K562 (cell line): ENCODE measurements around the gene DRD3.

ENCODE experiments used
- ARNT ChIP-seq, 2 experiments: fragments of 450-650 bp; IDR thresholded peaks; 2 replicates each; pipeline ENCODE4 v1.6.1; 2016; ENCODE audit warnings: mild to moderate bottlenecking in 1 of 2
- BRCA1 ChIP-seq, 2 experiments: fragments of 450-650 bp in 1 of 2; sonication (generic) in 1 of 2; formaldehyde crosslinking in 1 of 2; IDR thresholded peaks; 2 replicates each; pipeline versions ENCODE4 v1.5.0 to v1.6.1; 2017 to 2020; ENCODE audit warnings: mild to moderate bottlenecking in 1 of 2, missing genetic modification reagents in 1 of 2
- MLX ChIP-seq, 2 experiments: fragments of 450-650 bp in 1 of 2; sonication (generic) in 1 of 2; formaldehyde crosslinking; conservative IDR thresholded peaks; 2 replicates each; pipeline versions ENCODE4 v1.4.0 to v1.8.1; 2020 to 2022; ENCODE audit warnings: mild to moderate bottlenecking in 1 of 2, missing genetic modification reagents in 1 of 2
- POLR2AphosphoS5 ChIP-seq: IDR thresholded peaks from 2 replicates; pipeline ENCODE4 v1.6.1; 2011; ENCODE audit warnings: mild to moderate bottlenecking, low read depth, low read length, moderate library complexity; ENCODE audit not compliant: control insufficient read depth, insufficient read depth
- SIN3A ChIP-seq, 2 experiments: fragments of 150-350 bp in 1 of 2; IDR thresholded peaks; 2 replicates each; pipeline ENCODE4 v1.6.1; 2011 to 2016; ENCODE audit warnings: borderline replicate concordance in 2 of 2, low read depth in 2 of 2, low read length in 2 of 2, mild to moderate bottlenecking in 2 of 2, moderate library complexity in 2 of 2; ENCODE audit not compliant: control insufficient read depth in 1 of 2
- ZNF239 ChIP-seq: fragments of 250-450 bp; sonication (Bioruptor Pico); IDR thresholded peaks from 2 replicates; pipeline ENCODE4 v1.4.0; 2020; ENCODE audit warnings: mild to moderate bottlenecking
- TF ChIP-seq, protein P1 (sequence below), 3 experiments: IDR thresholded peaks in 2 of 3; conservative IDR thresholded peaks in 1 of 3; 2 replicates each; pipeline ENCODE4 v1.5.1; 2011 to 2012; ENCODE audit warnings: low read length in 3 of 3, mild to moderate bottlenecking in 3 of 3, control low read depth in 2 of 3, improper control_type of control experiment in 1 of 3, inconsistent platforms in 1 of 3, low read depth in 1 of 3, mixed read lengths in 1 of 3, moderate library complexity in 1 of 3; ENCODE audit not compliant: insufficient read depth in 2 of 3

DNA sequence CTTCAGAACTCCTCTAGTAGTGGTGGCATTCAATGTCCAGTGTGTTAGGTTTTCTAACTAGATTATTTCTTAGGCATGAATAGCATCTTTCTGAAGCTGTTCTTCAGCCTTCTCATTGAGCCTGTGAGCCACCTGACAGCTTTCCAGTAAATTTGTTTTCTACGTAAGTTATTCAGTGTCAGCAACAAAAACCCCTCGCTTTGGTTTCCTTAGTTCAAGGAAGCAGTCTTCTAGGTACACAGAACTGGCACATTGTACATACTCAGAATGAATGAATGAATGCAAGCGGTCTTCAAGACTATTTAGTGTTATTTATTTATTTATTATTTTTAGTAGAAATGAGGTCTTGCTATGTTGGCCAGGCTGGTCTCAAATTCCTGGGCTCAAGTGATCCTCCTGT lies 44.9 kb downstream of the DRD3 start:
- no peak for TF ChIP-seq MLX (CRISPR knock-in tag; conservative IDR thresholded peaks at IDR 0.05)
- TF ChIP-seq, protein P1, sequence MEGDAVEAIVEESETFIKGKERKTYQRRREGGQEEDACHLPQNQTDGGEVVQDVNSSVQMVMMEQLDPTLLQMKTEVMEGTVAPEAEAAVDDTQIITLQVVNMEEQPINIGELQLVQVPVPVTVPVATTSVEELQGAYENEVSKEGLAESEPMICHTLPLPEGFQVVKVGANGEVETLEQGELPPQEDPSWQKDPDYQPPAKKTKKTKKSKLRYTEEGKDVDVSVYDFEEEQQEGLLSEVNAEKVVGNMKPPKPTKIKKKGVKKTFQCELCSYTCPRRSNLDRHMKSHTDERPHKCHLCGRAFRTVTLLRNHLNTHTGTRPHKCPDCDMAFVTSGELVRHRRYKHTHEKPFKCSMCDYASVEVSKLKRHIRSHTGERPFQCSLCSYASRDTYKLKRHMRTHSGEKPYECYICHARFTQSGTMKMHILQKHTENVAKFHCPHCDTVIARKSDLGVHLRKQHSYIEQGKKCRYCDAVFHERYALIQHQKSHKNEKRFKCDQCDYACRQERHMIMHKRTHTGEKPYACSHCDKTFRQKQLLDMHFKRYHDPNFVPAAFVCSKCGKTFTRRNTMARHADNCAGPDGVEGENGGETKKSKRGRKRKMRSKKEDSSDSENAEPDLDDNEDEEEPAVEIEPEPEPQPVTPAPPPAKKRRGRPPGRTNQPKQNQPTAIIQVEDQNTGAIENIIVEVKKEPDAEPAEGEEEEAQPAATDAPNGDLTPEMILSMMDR (IDR thresholded peaks at IDR 0.05 in 2 of 3, conservative IDR thresholded peaks at IDR 0.05 in 1 of 3; ENCODE audit: insufficient read depth in 2 of 3, low read depth in 1 of 3, low read length in 3 of 3) = no peak
- TF ChIP-seq BRCA1 (IDR thresholded peaks at IDR 0.05) = no peak
- no peak for TF ChIP-seq BRCA1 (CRISPR knock-in tag; IDR thresholded peaks at IDR 0.05)
- TF ChIP-seq POLR2AphosphoS5 = no peak
- TF ChIP-seq ZNF239 (CRISPR knock-in tag) = no peak
- TF ChIP-seq ARNT (IDR thresholded peaks at IDR 0.05) = no peak
- TF ChIP-seq SIN3A (IDR thresholded peaks at IDR 0.05; ENCODE audit: borderline replicate concordance in 2 of 2, control insufficient read depth in 1 of 2, low read depth in 2 of 2, low read length in 2 of 2) = no peak
